Duodenal mucosa (tissue), 2 donors: ENCODE results near the gene WWOX.

Experiments
- H3K27ac ChIP-seq: one replicate; pipeline ENCODE4 v1.7.0; 2013; ENCODE audit warnings: low read depth, low read length
- H3K27me3 ChIP-seq, 2 donors: one replicate each; pipeline ENCODE4 v1.7.0; 2013; ENCODE audit warnings: low read length in 2 of 2, control low read depth in 1 of 2; ENCODE audit not compliant: insufficient read depth in 2 of 2, control insufficient read depth in 1 of 2
- H3K36me3 ChIP-seq, 2 donors: one replicate each; pipeline ENCODE4 v1.7.0; 2013; ENCODE audit warnings: low read length in 2 of 2, control low read depth in 1 of 2; ENCODE audit not compliant: insufficient read depth in 2 of 2, control insufficient read depth in 1 of 2
- H3K4me1 ChIP-seq, 2 donors: one replicate each; pipeline ENCODE4 v1.7.0; 2013; ENCODE audit warnings: low read length in 2 of 2, control low read depth in 1 of 2; ENCODE audit not compliant: insufficient read depth in 2 of 2, control insufficient read depth in 1 of 2
- H3K4me3 ChIP-seq, 2 donors: one replicate each; pipeline ENCODE4 v1.7.0; 2013; ENCODE audit warnings: low read length in 2 of 2, low read depth in 1 of 2
- H3K9ac ChIP-seq, 2 donors: one replicate each; pipeline ENCODE4 v1.7.0; 2013; ENCODE audit warnings: low read length in 2 of 2, low read depth in 1 of 2
- H3K9me3 ChIP-seq, 2 donors: one replicate each; pipeline ENCODE4 v1.7.0; 2013; ENCODE audit warnings: low read length in 2 of 2, control low read depth in 1 of 2; ENCODE audit not compliant: control insufficient read depth in 1 of 2

The WWOX gene

DNA sequence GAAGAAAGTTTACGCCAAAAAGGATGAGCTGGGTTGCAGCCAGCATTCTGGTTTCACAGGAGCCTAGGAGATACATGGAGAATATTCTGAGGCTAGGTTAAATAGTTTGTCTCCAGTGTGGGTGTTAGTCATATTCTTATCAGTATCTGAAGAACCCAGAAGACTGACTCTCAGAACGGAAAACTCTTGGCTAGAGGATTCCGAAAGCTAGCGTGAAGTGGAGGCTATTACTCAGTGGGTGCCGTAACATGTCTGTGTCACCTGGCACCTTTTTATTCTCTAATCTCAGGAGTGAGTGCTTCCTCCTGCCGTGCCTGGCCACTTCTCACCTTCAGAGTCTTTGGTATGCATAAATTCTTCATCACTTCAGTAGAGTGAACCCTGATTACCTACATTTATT, 199.5 kb downstream of the WWOX start:
- no peak overlapping the region for H3K27ac ChIP-seq
- H3K4me3 ChIP-seq: no peak overlapping the region
- H3K9me3 ChIP-seq: no peaks in the 10 kb centered on the region
- no peaks in the 10 kb centered on the region for H3K4me1 ChIP-seq
- no peak overlapping the region for H3K9ac ChIP-seq
- no peaks in the 10 kb centered on the region for H3K36me3 ChIP-seq
- no peaks in the 10 kb centered on the region for H3K27me3 ChIP-seq

DNA sequence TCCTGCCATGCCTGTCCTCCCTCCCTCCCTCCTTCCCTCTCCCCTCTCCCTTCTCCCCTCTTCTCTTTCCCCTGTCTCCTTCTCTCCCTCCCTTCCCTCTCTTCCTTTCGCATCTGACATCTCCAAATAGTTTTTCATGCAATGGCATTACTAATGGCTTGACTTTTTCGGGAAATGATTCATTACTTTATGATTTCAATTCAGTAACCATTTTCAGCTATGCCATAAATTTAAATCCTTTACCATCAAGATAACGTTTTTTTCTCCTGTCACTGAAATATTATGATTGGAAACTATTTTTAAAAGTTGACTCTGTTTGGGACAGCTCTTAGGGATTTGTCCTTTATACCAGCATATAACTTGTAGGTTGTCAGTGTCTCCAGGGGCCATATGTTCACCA, 201.0 kb downstream of the WWOX start:
- Histone ChIP-seq H3K4me1 (no peaks in the 10 kb centered on the region), H3K9ac (no peak overlapping the region), H3K27me3 (no peaks in the 10 kb centered on the region), H3K27ac (no peak overlapping the region), H3K4me3 (no peak overlapping the region), H3K36me3 (no peaks in the 10 kb centered on the region), H3K9me3 (no peaks in the 10 kb centered on the region)

GRCh38 chr16:78303946-78304345, 204.5 kb downstream of the WWOX start:
- H3K4me3 ChIP-seq: no peak overlapping the region
- H3K9me3 ChIP-seq: no peaks in the 10 kb centered on the region
- no peak overlapping the region for H3K27ac ChIP-seq
- H3K36me3 ChIP-seq: no peaks in the 10 kb centered on the region
- H3K27me3 ChIP-seq: no peaks in the 10 kb centered on the region
- H3K4me1 ChIP-seq: no peaks in the 10 kb centered on the region
- H3K9ac ChIP-seq: no peak overlapping the region

- Histone ChIP-seq H3K27me3 (no peaks in the 10 kb centered on the region), H3K4me1 (no peaks in the 10 kb centered on the region), H3K4me3 (no peak overlapping the region), H3K27ac (no peak overlapping the region), H3K9ac (no peak overlapping the region), H3K9me3 (no peaks in the 10 kb centered on the region), H3K36me3 (no peaks in the 10 kb centered on the region)
Measured at GRCh38 chr16:78306361-78306760, 206.9 kb downstream of the WWOX start.

DNA sequence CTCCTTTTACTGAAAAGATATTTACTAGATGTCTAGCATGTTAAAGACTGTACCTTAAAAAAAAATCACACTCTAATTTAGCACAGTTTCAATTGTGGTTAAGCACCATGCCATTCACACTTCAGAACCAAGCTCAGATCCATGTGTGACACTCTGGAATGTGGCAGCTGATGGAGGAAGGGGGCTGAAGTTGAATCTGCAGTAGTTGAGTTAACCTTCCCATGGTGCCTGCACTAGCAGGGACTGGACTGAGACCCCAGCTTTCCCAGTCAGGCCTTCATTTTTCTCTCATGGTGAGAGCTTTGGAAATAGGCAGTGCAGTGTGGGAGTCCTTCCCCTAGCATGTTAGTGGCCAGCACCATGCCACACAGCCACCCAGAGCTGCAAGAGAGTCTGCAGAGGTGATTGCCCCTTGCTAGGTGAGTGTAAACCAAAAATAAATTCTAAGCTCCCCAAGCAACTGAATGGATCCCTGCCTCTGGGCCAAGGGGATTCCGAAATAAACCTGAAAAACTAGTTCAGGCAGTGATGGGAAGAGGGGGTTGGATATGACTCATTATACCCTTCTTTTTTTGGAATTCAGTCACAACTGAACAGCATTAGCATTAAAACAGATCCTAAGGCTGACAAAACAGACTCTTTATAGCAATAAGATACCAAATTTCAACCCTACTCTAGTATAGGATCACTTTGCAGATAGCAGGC, 208.5 kb downstream of the WWOX start:
- H3K9me3 ChIP-seq: no peaks in the 10 kb centered on the region
- H3K27ac ChIP-seq: no peak overlapping the region
- no peaks in the 10 kb centered on the region for H3K27me3 ChIP-seq
- H3K4me3 ChIP-seq: no peak overlapping the region
- no peak overlapping the region for H3K9ac ChIP-seq
- H3K36me3 ChIP-seq: no peaks in the 10 kb centered on the region
- H3K4me1 ChIP-seq: no peaks in the 10 kb centered on the region

- H3K9me3 ChIP-seq: no peaks in the 10 kb centered on the region
- H3K4me1 ChIP-seq: no peaks in the 10 kb centered on the region
- H3K36me3 ChIP-seq: no peaks in the 10 kb centered on the region
- H3K4me3 ChIP-seq: no peak overlapping the region
- H3K9ac ChIP-seq: no peak overlapping the region
- H3K27ac ChIP-seq: no peak overlapping the region
- H3K27me3 ChIP-seq: no peaks in the 10 kb centered on the region
Measured at GRCh38 chr16:78309763-78310162, 210.3 kb downstream of the WWOX start.

DNA sequence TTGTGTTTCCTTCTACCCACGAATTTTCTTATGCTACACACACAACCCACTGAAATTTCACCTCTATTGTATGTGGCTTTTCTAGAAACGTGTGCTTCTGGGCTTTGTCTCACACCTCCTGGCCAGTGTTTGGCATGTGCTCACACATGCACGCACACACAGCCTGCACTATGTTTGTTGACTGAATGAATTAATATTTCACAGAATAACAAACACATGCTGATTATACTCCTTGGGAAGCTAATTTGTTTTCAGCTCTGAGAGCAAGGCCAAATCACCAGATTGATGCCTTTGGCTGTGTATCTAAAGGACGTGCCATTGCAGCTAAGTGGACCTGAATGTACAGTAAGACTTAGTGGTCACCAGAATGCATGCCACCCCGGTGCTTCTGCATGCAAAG, 210.7 kb downstream of the WWOX start:
- no peaks in the 10 kb centered on the region for H3K9me3 ChIP-seq
- H3K27me3 ChIP-seq: no peaks in the 10 kb centered on the region
- no peaks in the 10 kb centered on the region for H3K36me3 ChIP-seq
- no peaks in the 10 kb centered on the region for H3K4me1 ChIP-seq
- H3K27ac ChIP-seq: no peak overlapping the region
- no peak overlapping the region for H3K4me3 ChIP-seq
- H3K9ac ChIP-seq: no peak overlapping the region

DNA sequence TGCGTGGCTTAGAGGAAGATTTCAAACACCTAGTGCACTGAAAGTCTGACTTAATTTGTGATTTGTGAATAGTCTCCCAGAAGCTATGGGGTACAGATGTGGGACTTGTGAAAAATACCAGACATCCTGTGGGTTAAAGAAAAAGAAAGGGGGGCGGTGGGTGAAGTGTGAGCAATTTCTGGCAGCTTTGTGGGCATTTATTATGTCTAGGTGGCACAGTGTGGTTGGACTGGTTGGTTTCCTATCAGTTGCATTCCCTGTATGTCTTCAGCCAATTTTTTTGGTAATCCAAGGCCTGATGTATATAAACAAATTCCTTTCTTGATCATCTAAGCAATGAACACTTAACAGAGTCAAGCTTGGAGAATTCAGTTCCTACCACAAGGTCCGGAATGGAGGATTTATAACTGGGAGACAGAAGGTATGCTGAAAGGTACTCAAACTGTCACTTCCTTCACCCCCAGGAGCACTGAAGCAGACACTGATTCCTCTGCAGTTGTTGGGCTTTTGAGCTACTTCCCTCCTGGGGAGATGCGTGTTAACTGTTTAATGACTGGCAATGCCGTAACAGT, 211.6 kb downstream of the WWOX start:
- H3K9ac ChIP-seq: no peak overlapping the region
- no peaks in the 10 kb centered on the region for H3K9me3 ChIP-seq
- no peaks in the 10 kb centered on the region for H3K4me1 ChIP-seq
- H3K36me3 ChIP-seq: no peaks in the 10 kb centered on the region
- H3K27ac ChIP-seq: no peak overlapping the region
- no peaks in the 10 kb centered on the region for H3K27me3 ChIP-seq
- no peak overlapping the region for H3K4me3 ChIP-seq

- H3K4me3 ChIP-seq: no peak overlapping the region
- H3K9ac ChIP-seq: no peak overlapping the region
- H3K27ac ChIP-seq: no peak overlapping the region
- H3K27me3 ChIP-seq: no peaks in the 10 kb centered on the region
- H3K4me1 ChIP-seq: no peaks in the 10 kb centered on the region
- no peaks in the 10 kb centered on the region for H3K36me3 ChIP-seq
- no peaks in the 10 kb centered on the region for H3K9me3 ChIP-seq
Measured at GRCh38 chr16:78311831-78312230, 212.4 kb downstream of the WWOX start.

DNA sequence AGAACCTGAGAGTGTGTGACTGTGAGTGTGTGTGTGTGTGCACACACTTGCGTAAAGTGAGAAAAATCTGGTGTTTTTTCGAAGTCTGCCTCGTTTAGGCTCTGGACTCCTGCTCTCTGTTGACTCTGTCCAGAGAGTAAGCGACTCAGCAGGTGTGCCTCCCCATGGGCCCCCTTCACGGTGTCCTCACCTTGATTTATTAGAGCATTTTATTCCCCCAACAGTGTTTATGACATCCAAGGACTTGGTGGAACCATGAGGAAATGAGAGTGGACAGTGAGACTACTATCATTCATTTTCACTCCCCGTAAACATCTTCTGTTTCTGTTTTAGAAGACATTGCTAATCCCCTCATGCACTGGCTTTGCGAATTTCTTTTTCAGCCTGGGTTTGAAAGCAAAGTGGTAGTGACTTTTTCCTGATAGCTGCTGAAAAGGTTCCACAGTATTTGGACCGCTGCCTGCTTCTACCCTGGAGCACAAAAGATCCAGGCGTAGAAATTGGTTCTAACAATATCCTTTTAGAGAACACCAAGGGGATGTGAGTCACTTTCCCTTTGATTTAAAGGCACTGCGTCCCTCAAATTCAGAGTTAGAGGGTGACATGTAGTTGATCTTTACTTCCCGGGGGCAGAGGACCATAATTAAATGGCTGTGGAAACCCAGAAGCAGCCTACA, 218.2 kb downstream of the WWOX start:
- H3K9ac ChIP-seq: no peak overlapping the region
- no peaks in the 10 kb centered on the region for H3K9me3 ChIP-seq
- H3K27me3 ChIP-seq: no peaks in the 10 kb centered on the region
- H3K4me3 ChIP-seq: no peak overlapping the region
- H3K36me3 ChIP-seq: no peaks in the 10 kb centered on the region
- H3K27ac ChIP-seq: no peak overlapping the region
- H3K4me1 ChIP-seq: no peaks in the 10 kb centered on the region
